HL-60/S4 (cell line): ENCODE data around the gene KIF13A.
"Not testable (repeated sequence)": the region's sequence is repeated elsewhere in the genome, so short reads cannot be mapped to it uniquely, and the experiment has no call there.

ENCODE experiments used
- in situ Hi-C: fragments of 300-500 bp; cut with MboI; formaldehyde crosslinking; loops from 2 replicates; pipeline ENCODE4 v1.14.3; 2022; ENCODE audit warnings: low sequenced_read_pairs

Gene KIF13A

GRCh38 chr6:17877196-17877894, 110.1 kb downstream of the KIF13A start:
- in situ Hi-C loops: no loop called here

DNA sequence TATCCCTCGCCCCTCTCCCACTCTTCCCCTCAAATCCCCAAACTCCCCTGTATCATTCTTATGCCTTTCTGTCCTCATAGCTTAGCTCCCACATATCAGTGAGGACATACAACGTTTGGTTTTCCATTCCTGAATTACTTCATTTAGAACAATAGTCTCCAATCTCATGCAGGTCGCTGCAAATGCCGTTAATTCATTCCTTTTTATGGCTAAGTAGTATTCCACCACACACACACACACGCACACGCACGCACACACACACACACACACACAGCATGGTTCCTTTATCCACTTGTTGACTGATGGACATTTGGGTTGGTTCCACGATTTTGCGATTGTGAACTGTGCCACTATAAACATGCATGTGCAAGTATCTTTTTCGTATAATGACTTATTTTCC, 112.7 kb downstream of the KIF13A start:
- in situ Hi-C loops: no loop called here

DNA sequence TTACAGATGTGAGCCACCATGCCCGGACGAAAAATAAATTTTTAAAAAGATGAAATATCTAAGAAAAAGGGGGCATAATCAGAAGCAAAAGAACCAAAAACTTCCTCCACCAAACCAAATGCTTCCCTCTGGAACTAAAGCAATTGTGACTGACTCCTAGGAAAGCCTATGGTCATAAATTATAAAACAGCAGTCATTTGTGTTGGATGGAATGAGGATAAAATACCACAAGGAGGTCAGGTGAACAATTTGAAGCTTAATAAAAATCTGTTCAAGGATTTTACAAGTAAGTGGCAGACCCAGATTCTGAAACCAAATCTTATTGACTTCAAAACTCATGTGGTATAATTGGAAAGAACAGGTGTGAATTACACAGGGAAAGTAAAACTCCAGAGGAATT, 114.5 kb downstream of the KIF13A start:
- in situ Hi-C loops: no loop called here

DNA sequence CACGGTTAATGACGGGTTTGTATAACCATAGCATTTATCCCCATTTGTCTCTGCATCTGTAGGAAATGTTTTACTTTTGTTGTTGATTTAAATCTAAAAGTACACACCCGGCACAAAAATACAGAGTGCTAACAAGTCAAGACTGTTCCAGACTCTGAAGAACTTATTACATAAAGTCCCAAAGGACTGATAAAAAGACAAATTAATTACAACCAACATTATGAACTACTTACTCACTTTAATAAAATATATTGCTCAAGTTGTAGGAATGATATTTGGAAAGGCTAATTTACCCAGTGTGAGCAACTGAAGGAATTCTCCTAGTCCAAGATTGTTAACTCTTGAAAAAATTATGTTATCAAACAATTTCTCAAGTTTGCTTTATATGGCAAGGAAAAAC, 115.6 kb downstream of the KIF13A start:
- in situ Hi-C loops: no loop called here

- in situ Hi-C loops: no loop called here
Measured at GRCh38 chr6:17871189-17871519, 116.3 kb downstream of the KIF13A start.

- in situ Hi-C loops: no loop called here
Measured at GRCh38 chr6:17870300-17871188, 116.9 kb downstream of the KIF13A start.

DNA sequence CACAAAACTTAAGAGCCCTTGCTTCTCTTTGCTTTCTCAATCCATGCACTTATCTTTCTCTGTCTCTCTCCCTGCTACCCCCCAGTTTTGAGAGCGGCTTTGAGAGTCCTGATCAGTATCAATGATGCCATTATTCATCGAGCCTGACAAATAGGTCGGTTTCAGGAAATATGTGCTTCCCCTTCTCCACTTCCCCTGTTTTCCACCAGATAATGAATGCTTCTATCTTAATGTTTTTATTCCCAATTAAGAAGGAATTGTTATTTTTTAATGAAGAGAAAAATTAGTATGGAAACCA, 117.7 kb downstream of the KIF13A start:
- in situ Hi-C loops: no loop called here

DNA sequence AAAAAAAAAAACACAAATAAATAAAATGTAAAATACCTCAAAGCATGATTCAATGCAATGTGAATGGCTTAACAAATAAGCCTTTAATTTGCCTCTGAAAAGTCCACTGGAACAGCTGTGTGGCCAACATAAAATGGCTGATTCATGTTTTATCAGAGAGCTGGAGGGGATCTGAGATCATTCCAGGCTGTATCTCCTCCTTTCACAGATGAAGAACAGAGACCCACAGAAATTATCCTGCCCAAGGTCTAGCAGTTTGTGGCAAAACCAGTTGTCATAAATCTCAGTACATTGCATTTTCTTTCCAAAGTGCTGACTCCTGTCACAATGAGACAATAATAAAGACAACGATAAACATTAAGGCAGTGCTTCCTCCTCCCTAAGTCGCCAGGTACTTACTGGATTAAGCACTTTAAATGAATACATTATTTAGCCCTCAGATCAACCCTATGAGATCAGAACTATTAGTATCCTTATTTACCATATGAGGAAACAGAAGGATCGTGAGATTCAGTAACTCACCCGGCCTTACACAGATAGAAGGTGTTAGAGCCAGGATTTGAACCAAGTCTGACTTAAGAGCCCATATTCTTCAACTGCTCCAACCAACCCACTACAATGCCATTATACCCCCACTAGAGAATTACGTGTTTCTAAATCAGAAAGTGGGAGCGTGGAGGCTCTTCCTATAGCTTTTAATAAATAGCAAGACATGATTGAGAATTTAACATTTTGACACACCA, 118.3 kb downstream of the KIF13A start:
- in situ Hi-C loops: no loop called here

DNA sequence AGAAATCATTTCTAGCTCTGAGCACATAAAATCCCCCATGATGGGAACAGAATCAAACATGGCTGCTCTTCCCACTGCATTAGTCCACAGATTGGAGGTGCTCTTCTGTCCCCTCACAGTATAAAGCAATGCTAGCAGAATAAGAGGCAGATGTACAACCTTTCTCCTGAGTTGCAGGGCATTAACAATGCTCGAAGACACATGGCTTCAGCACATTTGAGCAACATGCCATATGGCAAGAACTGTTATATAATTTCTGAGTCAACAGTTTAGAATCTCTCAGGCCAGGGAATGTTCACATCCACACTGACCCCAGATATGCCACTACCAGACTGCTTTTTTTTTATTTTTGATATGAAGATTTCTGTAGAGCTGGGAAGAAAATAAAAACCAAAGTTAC, 119.6 kb downstream of the KIF13A start:
- in situ Hi-C loops: no loop called here

DNA sequence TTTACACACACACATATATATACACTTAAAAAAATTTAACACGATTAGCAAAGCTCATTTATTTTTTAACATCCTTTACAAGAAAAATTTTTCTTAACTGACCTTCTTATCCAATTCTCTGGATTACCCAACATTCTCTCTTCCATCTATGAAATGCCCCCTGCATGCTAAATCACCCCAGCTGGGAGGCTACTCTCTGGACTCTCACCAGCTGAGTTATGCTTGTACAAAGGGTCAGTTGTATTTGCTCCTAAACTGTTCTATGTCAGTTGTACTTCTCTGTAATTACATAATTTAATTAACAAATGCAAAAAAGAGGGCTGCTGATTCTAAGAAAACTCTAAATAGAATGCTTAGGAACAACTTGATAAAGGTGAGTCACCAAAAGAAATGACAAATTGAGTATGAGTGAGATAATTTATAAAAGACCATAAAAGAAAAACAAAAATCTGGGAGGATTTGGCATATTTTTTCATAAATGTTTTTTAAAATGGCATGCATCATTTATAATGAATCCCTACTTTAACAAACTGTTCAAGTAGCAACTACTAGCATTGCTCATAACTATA, 120.5 kb downstream of the KIF13A start:
- in situ Hi-C loops: no loop called here

- in situ Hi-C loops: no loop called here
Measured at GRCh38 chr6:17865798-17866725, 121.4 kb downstream of the KIF13A start.

GRCh38 chr6:17865243-17865642, 122.2 kb downstream of the KIF13A start:
- in situ Hi-C loops: no loop called here

DNA sequence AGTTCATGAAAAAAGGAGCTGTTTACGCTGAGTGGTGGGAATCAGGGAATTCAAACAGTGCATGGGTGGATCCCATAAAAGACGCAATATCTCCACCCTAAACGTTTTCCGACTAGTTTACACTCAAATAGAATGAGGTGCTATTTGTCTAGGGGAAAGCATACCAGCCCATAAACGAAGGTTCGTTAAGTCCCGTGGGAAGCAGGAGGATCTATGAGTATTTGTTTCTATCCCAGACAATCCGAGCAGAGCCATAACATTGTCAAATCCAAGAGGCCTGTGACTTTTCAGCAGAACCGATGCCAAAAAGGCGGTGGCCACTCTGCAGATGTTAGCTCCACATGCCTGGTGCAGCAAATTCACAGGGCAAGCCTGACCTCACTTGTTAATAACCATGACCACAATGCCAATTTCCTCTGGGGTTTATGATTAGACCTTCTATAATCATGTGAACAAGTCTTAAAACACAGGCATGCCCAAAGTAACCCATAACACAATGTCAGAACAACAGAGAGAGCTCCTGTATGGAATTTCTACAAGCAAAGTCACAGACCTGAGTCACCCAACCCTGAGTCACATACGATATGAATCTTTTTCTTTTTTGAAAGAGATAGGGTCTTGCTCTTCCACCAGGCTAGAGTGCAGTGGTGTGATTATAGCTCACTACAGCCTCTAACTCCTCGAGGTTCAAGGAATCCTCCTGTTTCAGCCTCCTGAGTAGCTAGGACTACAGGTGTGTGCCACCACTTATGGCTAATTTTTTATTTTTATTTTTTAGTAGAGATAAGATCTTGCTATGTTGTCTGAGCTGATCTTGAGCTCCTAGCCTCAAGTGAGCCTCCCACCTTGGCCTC, 123.3 kb downstream of the KIF13A start:
- in situ Hi-C loops: no loop called here

- in situ Hi-C loops: no loop called here
Measured at GRCh38 chr6:17861361-17861760, 126.1 kb downstream of the KIF13A start.

DNA sequence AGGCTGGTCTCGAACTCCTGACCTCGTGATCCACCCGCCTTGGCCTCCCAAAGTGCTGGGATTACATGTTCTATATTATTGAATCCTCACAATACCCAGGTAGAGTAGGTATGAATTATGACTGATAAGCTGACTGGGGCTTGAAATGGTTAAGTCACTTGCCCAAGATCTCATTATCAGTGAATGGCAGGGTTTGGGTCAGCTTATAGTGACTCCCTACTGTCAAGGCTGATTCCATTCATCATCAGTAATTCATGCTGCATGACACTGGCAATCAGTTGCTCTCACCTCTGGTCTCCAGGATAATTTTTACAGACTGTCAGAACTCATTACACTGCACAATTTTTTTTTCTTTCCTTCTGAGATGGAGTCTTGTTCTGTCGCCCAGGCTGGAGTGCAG, 127.6 kb downstream of the KIF13A start:
- in situ Hi-C loops: no loop called here

- in situ Hi-C loops: no loop called here
Measured at GRCh38 chr6:17858584-17858983, 128.9 kb downstream of the KIF13A start.

- in situ Hi-C loops: not testable (repeated sequence)
Measured at GRCh38 chr6:17857188-17857587, 130.2 kb downstream of the KIF13A start.

GRCh38 chr6:17856306-17856705, 131.1 kb downstream of the KIF13A start:
- in situ Hi-C loops: no loop called here

GRCh38 chr6:17855381-17855780, 132.1 kb downstream of the KIF13A start:
- in situ Hi-C loops: no loop called here

DNA sequence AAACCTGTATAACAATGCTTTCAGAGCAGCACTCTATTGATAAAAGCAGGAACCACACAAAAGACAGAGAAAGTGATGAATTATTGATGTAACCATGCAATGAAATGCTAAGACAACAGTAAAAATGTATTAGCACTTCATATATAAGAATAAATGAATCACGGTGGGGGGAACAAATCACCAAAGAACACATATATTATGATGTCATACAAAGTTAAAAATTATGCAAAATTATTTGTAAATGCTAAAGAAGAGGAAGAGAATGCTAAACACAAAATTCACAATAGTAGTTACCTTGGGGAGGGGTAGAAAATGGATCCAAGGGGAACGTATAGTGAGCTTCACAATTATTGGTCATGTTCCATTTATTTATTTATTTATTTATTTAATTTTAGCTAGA, 133.9 kb downstream of the KIF13A start:
- in situ Hi-C loops: no loop called here
